Muscle of leg (tissue), 16 donors: ENCODE data around the gene MAGEA9B. TPM values are rescaled to one million over a fixed set of nuclear protein-coding genes. Genes with fewer than 3 reads are reported as not detected.
A peak's percentile ranks its signal among the peaks of the same experiment; 100 is the strongest.
"Not testable (repeated sequence)": the region's sequence is repeated elsewhere in the genome, so short reads cannot be mapped to it uniquely, and the experiment has no call there.

Experiments used
- DNase-seq: peaks from one replicate; pipeline ENCODE4 v3.0.0; 2013
- H3K27ac ChIP-seq: one replicate; pipeline ENCODE4 v1.5.1; 2013; ENCODE audit warnings: mild to moderate bottlenecking, low read length, control low read depth
- H3K27me3 ChIP-seq: one replicate; pipeline ENCODE4 v1.6.1; 2013; ENCODE audit warnings: low read length; ENCODE audit not compliant: control insufficient read depth, insufficient read depth
- H3K36me3 ChIP-seq: one replicate; pipeline ENCODE4 v1.6.1; 2013; ENCODE audit warnings: low read length; ENCODE audit not compliant: control insufficient read depth, insufficient read depth
- H3K4me1 ChIP-seq: one replicate; pipeline ENCODE4 v1.6.1; 2013; ENCODE audit warnings: low read length; ENCODE audit not compliant: control insufficient read depth, insufficient read depth
- H3K4me3 ChIP-seq: one replicate; pipeline ENCODE4 v1.5.1; 2013; ENCODE audit warnings: low read length, control low read depth
- H3K9me3 ChIP-seq: replicated peaks from 2 replicates; pipeline ENCODE4 v1.6.1; 2013; ENCODE audit warnings: low read depth, low read length; ENCODE audit not compliant: control insufficient read depth
- WGBS: methylation state at CpG from one replicate; pipeline ENCODE4 v1.1.5; 2013; ENCODE audit warnings: missing lambda C conversion rate; ENCODE audit not compliant: insufficient coverage; 5-methylcytosine and 5-hydroxymethylcytosine counted together
- long read RNA-seq, 11 donors: transcript quantifications; one replicate each; lab custom pipeline, GENCODE V29; 2026
- polyA plus RNA-seq, 8 donors: library from polyadenylated mRNA; unstranded; fragments of 120-200 nt; gene quantifications; one replicate each; pipeline versions ENCODE4 v1.2.1 to v1.2.3, GENCODE V29; 2013; ENCODE audit warnings: inconsistent platforms in 1 of 8, low replicate concordance in 1 of 8; ENCODE audit not compliant: insufficient read length in 8 of 8, insufficient read depth in 1 of 8
- total RNA-seq: library from RNA; stranded (reverse); fragments of 120-200 nt; gene quantifications from one replicate; pipeline ENCODE4 v1.2.4, GENCODE V29; 2013

Gene MAGEA9B
- total RNA-seq (not detected), polyA plus RNA-seq (not detected)
- long read RNA-seq, donor 1, result 0 reads
- long read RNA-seq, donor 2, result 0 reads
- long read RNA-seq, donor 3, result 0 reads
- long read RNA-seq, donor 4, result 0 reads
- long read RNA-seq, donor 5, result 0 reads
- long read RNA-seq, donor 6, result 0 reads
- long read RNA-seq, donor 7, result 0 reads
- long read RNA-seq, donor 8, result 0 reads
- long read RNA-seq, donor 9, result 0 reads
- long read RNA-seq, donor 10, result 0 reads
- long read RNA-seq, donor 11, result 0 reads

GRCh38 chrX:149587359-149587758, at the start of gene MAGEA9B:
Gene MAGEA9B, minus strand, starts transcription at chrX:149587459. Its CDS starts 4,280 bp downstream, at chrX:149583179.
- not testable (repeated sequence) for H3K27ac ChIP-seq, H3K4me3 ChIP-seq, H3K36me3 ChIP-seq, H3K4me1 ChIP-seq, H3K9me3 ChIP-seq, DNase-seq, H3K27me3 ChIP-seq
- no CpG with 5 or more reads among the region's 12 CpGs for whole genome bisulfite sequencing

- H3K9me3 ChIP-seq, result no peaks in the 10 kb centered on the region
These were observed 46.3 kb upstream of the MAGEA9B start for GRCh38 chrX:149633511-149633910.

GRCh38 chrX:149631234-149632165, 44.2 kb upstream of the MAGEA9B start, which contains the start of gene TMEM185A:
Gene TMEM185A, minus strand, starts transcription at chrX:149631792. Its CDS starts 212 bp downstream, at chrX:149631580.
- Histone ChIP-seq H3K27ac (peak within 1 kb of the TSS; percentile 82), H3K9me3 (no peaks in the 10 kb centered on the region), H3K4me1 (peaks cover 9% of the 10 kb centered on the region), H3K36me3 (no peaks in the 10 kb centered on the region), H3K4me3 (peak within 1 kb of the TSS; percentile 53), H3K27me3 (peaks cover 25% of the 10 kb centered on the region)
- WGBS, result 28% methylated on average over 88 of the region's 102 CpGs
- peak; percentile 78 for DNase-seq

More at GRCh38 chrX:149633511-149633910, 46.3 kb upstream of the MAGEA9B start:
- no peak overlapping the region for H3K4me3 ChIP-seq
- peaks cover 24% of the 10 kb centered on the region for H3K27me3 ChIP-seq
- H3K27ac ChIP-seq, result no peak overlapping the region
- no peaks in the 10 kb centered on the region for H3K36me3 ChIP-seq
- peaks cover 9% of the 10 kb centered on the region for H3K4me1 ChIP-seq
- no peak for DNase-seq

- peak overlapping the region; percentile 82 for H3K27ac ChIP-seq
- peak; percentile 68 for DNase-seq
These were observed 43.5 kb upstream of the MAGEA9B start for GRCh38 chrX:149630681-149631233.

GRCh38 chrX:149629730-149630387, 42.6 kb upstream of the MAGEA9B start:
- WGBS, result 66% methylated on average over 5 of the region's 5 CpGs
- H3K36me3 ChIP-seq, result no peaks in the 10 kb centered on the region
- peaks cover 22% of the 10 kb centered on the region for H3K27me3 ChIP-seq
- peaks cover 9% of the 10 kb centered on the region for H3K4me1 ChIP-seq
- H3K27ac ChIP-seq, result no peak overlapping the region
- H3K9me3 ChIP-seq, result no peaks in the 10 kb centered on the region
- no peak overlapping the region for H3K4me3 ChIP-seq
- DNase-seq, result no peak

More at GRCh38 chrX:149630681-149631233, 43.5 kb upstream of the MAGEA9B start:
- H3K4me3 ChIP-seq, result peak overlapping the region; percentile 53
- peaks cover 9% of the 10 kb centered on the region for H3K4me1 ChIP-seq
- peaks cover 25% of the 10 kb centered on the region for H3K27me3 ChIP-seq
- H3K9me3 ChIP-seq, result no peaks in the 10 kb centered on the region
- WGBS, result 21% methylated on average over 12 of the region's 16 CpGs
- H3K36me3 ChIP-seq, result no peaks in the 10 kb centered on the region

GRCh38 chrX:149628768-149629167, 41.5 kb upstream of the MAGEA9B start:
- H3K4me3 ChIP-seq, result no peak overlapping the region
- H3K9me3 ChIP-seq, result no peaks in the 10 kb centered on the region
- H3K27me3 ChIP-seq, result peaks cover 18% of the 10 kb centered on the region
- no CpG with 5 or more reads among the region's 2 CpGs for WGBS
- peaks cover 9% of the 10 kb centered on the region for H3K4me1 ChIP-seq
- no peaks in the 10 kb centered on the region for H3K36me3 ChIP-seq
- DNase-seq, result no peak
- H3K27ac ChIP-seq, result no peak overlapping the region

GRCh38 chrX:149628280-149628679, 41.0 kb upstream of the MAGEA9B start:
- peaks cover 14% of the 10 kb centered on the region for H3K27me3 ChIP-seq
- peaks cover 9% of the 10 kb centered on the region for H3K4me1 ChIP-seq
- no peaks in the 10 kb centered on the region for H3K36me3 ChIP-seq
- DNase-seq, result no peak
- 63% methylated on average over 1 of the region's 3 CpGs for WGBS
- no peaks in the 10 kb centered on the region for H3K9me3 ChIP-seq
- H3K4me3 ChIP-seq, result no peak overlapping the region
- no peak overlapping the region for H3K27ac ChIP-seq

GRCh38 chrX:149626829-149627228, 39.6 kb upstream of the MAGEA9B start:
- 17% methylated on average over 1 of the region's 8 CpGs for WGBS
- not testable (repeated sequence) for H3K36me3 ChIP-seq, H3K9me3 ChIP-seq, H3K4me1 ChIP-seq, H3K4me3 ChIP-seq, H3K27ac ChIP-seq, DNase-seq, H3K27me3 ChIP-seq

GRCh38 chrX:149619662-149620061, 32.4 kb upstream of the MAGEA9B start:
- H3K9me3 ChIP-seq, H3K27me3 ChIP-seq, DNase-seq, H3K27ac ChIP-seq, H3K36me3 ChIP-seq, H3K4me1 ChIP-seq, H3K4me3 ChIP-seq: not testable (repeated sequence)
- no CpG with 5 or more reads among the region's 1 CpG for WGBS
